Measurements from ENCODE around the gene RFT1. TPM values are rescaled to one million over a fixed set of nuclear protein-coding genes. Genes with fewer than 3 reads are reported as not detected.

The RFT1 gene
- polyA plus RNA-seq, 1 donor (not counting 4 experiments of a cell fraction or from before 2014, with no cell fraction given), result 34.4 TPM

- peaks cover 28 to 40% of the 10 kb centered on the region in 2 experiments for H3K36me3 ChIP-seq (ENCODE audit: control insufficient read depth in 2 of 2, extremely low read depth in 1 of 2, insufficient read depth in 2 of 2, low read length in 2 of 2)
- H3K4me3 ChIP-seq (ENCODE audit: control insufficient read depth in 2 of 3, extremely low read depth in 1 of 3, insufficient read depth in 2 of 3, low read depth in 1 of 3, low read length in 3 of 3), result no peak overlapping the region
- no peak overlapping the region for H3K9ac ChIP-seq (ENCODE audit: control insufficient read depth, extremely low read depth, insufficient read depth, low read length)
- H3K79me2 ChIP-seq (ENCODE audit: control insufficient read depth, insufficient read depth, low read length), result peaks cover 4% of the 10 kb centered on the region
- no peak overlapping the region for H2AFZ ChIP-seq (ENCODE audit: control insufficient read depth, low read length)
- FAIRE-seq, result no peak
- H4K20me1 ChIP-seq (ENCODE audit: control insufficient read depth, extremely low read depth, insufficient read depth, low read length), result no peaks in the 10 kb centered on the region
- dilution Hi-C loops (cut with MboI; ENCODE audit: extremely low pct_ligation_motif_present, low sequenced_read_pairs), result no loop called here
- DNase-seq (ENCODE audit: low read depth, low spot score), result no peak
- no peaks in the 10 kb centered on the region for H3K9me3 ChIP-seq (ENCODE audit: control insufficient read depth, low read depth, low read length)
- H3K4me1 ChIP-seq (ENCODE audit: control insufficient read depth, extremely low read depth, insufficient read depth, low read length), result no peaks in the 10 kb centered on the region
- no peak overlapping the region for H3K4me2 ChIP-seq (ENCODE audit: control insufficient read depth, extremely low read depth, insufficient read depth, low read depth, low read length)
- TF ChIP-seq EZH2 (IDR thresholded peaks at IDR 0.05; ENCODE audit: low read length) (no peak), CTCF (optimal IDR thresholded peaks at IDR 0.05 in 1 of 3, IDR thresholded peaks at IDR 0.05 in 1 of 3, conservative IDR thresholded peaks at IDR 0.05 in 1 of 3; ENCODE audit: extremely low read depth in 1 of 3, insufficient read depth in 2 of 3, low read length in 3 of 3) (no peak)
- no peaks in the 10 kb centered on the region for H3K9me1 ChIP-seq (ENCODE audit: control insufficient read depth, extremely low read depth, insufficient read depth, low read length)
- no peaks in the 10 kb centered on the region for H3K27me3 ChIP-seq (ENCODE audit: control insufficient read depth, extremely low read depth, insufficient read depth, low read length)
- H3K27ac ChIP-seq (ENCODE audit: control insufficient read depth, insufficient read depth, low read length), result no peak overlapping the region
Observed at GRCh38 chr3:53123510-53123909, 6.7 kb downstream of the RFT1 start.

DNA sequence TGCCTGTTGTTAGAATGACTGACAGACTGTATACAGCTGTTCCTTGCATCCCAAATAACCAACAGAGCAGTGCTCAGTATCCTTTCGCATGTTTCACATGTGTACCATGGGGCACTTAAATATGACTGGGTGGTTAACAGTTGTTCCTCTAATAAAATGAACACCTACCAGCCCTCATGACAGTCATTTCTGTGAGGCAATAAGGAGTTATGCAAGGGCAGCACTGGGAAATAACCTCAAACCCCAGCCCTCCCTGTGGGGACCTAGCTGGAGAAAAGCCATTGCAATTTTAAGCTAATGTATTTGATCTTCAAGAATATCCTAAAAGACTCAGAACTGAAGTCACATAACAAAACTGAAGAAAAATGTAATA is 7.3 kb downstream of the RFT1 start:
- no peak overlapping the region for H3K4me3 ChIP-seq (ENCODE audit: control insufficient read depth in 2 of 3, extremely low read depth in 1 of 3, insufficient read depth in 2 of 3, low read depth in 1 of 3, low read length in 3 of 3)
- no peaks in the 10 kb centered on the region for H4K20me1 ChIP-seq (ENCODE audit: control insufficient read depth, extremely low read depth, insufficient read depth, low read length)
- no peak for DNase-seq (ENCODE audit: low read depth, low spot score)
- FAIRE-seq, result no peak
- no peak overlapping the region for H3K4me2 ChIP-seq (ENCODE audit: control insufficient read depth, extremely low read depth, insufficient read depth, low read depth, low read length)
- no peaks in the 10 kb centered on the region for H3K4me1 ChIP-seq (ENCODE audit: control insufficient read depth, extremely low read depth, insufficient read depth, low read length)
- no peaks in the 10 kb centered on the region for H3K79me2 ChIP-seq (ENCODE audit: control insufficient read depth, insufficient read depth, low read length)
- TF ChIP-seq EZH2 (IDR thresholded peaks at IDR 0.05; ENCODE audit: low read length) (no peak), CTCF (optimal IDR thresholded peaks at IDR 0.05 in 1 of 3, IDR thresholded peaks at IDR 0.05 in 1 of 3, conservative IDR thresholded peaks at IDR 0.05 in 1 of 3; ENCODE audit: extremely low read depth in 1 of 3, insufficient read depth in 2 of 3, low read length in 3 of 3) (no peak)
- peaks cover 30 to 45% of the 10 kb centered on the region in 2 experiments for H3K36me3 ChIP-seq (ENCODE audit: control insufficient read depth in 2 of 2, extremely low read depth in 1 of 2, insufficient read depth in 2 of 2, low read length in 2 of 2)
- H3K27me3 ChIP-seq (ENCODE audit: control insufficient read depth, extremely low read depth, insufficient read depth, low read length), result no peaks in the 10 kb centered on the region
- H3K9ac ChIP-seq (ENCODE audit: control insufficient read depth, extremely low read depth, insufficient read depth, low read length), result no peak overlapping the region
- dilution Hi-C loops (cut with MboI; ENCODE audit: extremely low pct_ligation_motif_present, low sequenced_read_pairs), result no loop called here
- no peak overlapping the region for H3K27ac ChIP-seq (ENCODE audit: control insufficient read depth, insufficient read depth, low read length)
- H3K9me1 ChIP-seq (ENCODE audit: control insufficient read depth, extremely low read depth, insufficient read depth, low read length), result no peaks in the 10 kb centered on the region
- no peak overlapping the region for H2AFZ ChIP-seq (ENCODE audit: control insufficient read depth, low read length)
- H3K9me3 ChIP-seq (ENCODE audit: control insufficient read depth, low read depth, low read length), result no peaks in the 10 kb centered on the region

Data from keratinocyte (primary cell).